HG03354 (cell line): ENCODE results near the gene MYO1C.
"Not testable (repeated sequence)": the region's sequence is repeated elsewhere in the genome, so short reads cannot be mapped to it uniquely, and the experiment has no call there.

ENCODE experiments used
- ATAC-seq: cut with Tn5 transposase; IDR thresholded peaks from one replicate; pipeline ENCODE4 v1.9.1; 2021; ENCODE audit warnings: mild to moderate bottlenecking; ENCODE audit not compliant: unreplicated experiment, poor library complexity, severe bottlenecking

MYO1C gene

GRCh38 chr17:1470071-1470754 lies 22.3 kb downstream of the MYO1C start:
- no peak for ATAC-seq

- no peak for ATAC-seq
These were observed 23.1 kb downstream of the MYO1C start for GRCh38 chr17:1469231-1469852.

- ATAC-seq, result no peak
These were observed 24.5 kb downstream of the MYO1C start for GRCh38 chr17:1467898-1468492.

- ATAC-seq, result no peak
These were observed 25.2 kb downstream of the MYO1C start for GRCh38 chr17:1467258-1467657.

- ATAC-seq, result no peak
These were observed 28.3 kb downstream of the MYO1C start for GRCh38 chr17:1464186-1464585.

- ATAC-seq, result no peak
These were observed 30.0 kb downstream of the MYO1C start for GRCh38 chr17:1462164-1463112.

GRCh38 chr17:1461198-1461944 lies 31.1 kb downstream of the MYO1C start:
- no peak for ATAC-seq

- no peak for ATAC-seq
These were observed 32.3 kb downstream of the MYO1C start for GRCh38 chr17:1460233-1460632.

- ATAC-seq, result peak; percentile 74
These were observed 36.5 kb downstream of the MYO1C start, which contains the start of gene CRK for GRCh38 chr17:1455797-1456599. Gene CRK (minus strand): TSS chr17:1456232. CDS start chr17:1456117, 115 bp downstream.

GRCh38 chr17:1455291-1455796 lies 37.1 kb downstream of the MYO1C start:
- peak; percentile 39 for ATAC-seq

GRCh38 chr17:1454541-1454940 lies 37.9 kb downstream of the MYO1C start:
- ATAC-seq, result no peak

- ATAC-seq, result not testable (repeated sequence)
These were observed 38.8 kb downstream of the MYO1C start for GRCh38 chr17:1453694-1454093.

GRCh38 chr17:1452836-1453235 lies 39.6 kb downstream of the MYO1C start:
- no peak for ATAC-seq

GRCh38 chr17:1450261-1450660 lies 42.2 kb downstream of the MYO1C start:
- ATAC-seq, result not testable (repeated sequence)

GRCh38 chr17:1449412-1449967 lies 43.0 kb downstream of the MYO1C start:
- ATAC-seq, result no peak

GRCh38 chr17:1447052-1447451 lies 45.4 kb downstream of the MYO1C start:
- no peak for ATAC-seq

GRCh38 chr17:1446201-1446600 lies 46.3 kb downstream of the MYO1C start:
- ATAC-seq, result no peak

GRCh38 chr17:1445695-1446094 lies 46.8 kb downstream of the MYO1C start:
- not testable (repeated sequence) for ATAC-seq
